CD4-positive, alpha-beta T cell (primary cell): ENCODE results near the gene WFIKKN2. TPM values are rescaled to one million over a fixed set of nuclear protein-coding genes. Genes with fewer than 3 reads are reported as not detected.

ENCODE experiments used
- ATAC-seq: fragments of 200-7000 bp; cut with Tn5 transposase; one replicate; pipeline ENCODE4 v1.10.0; 2022; ENCODE audit warnings: mild to moderate bottlenecking; ENCODE audit not compliant: poor library complexity
- CTCF ChIA-PET: fragments of 350-600 bp; sonication (Branson Sonifier 250); formaldehyde crosslinking; loops from one replicate; lab custom pipeline; 2021; ENCODE audit warnings: antibody characterized with exemption, inconsistent platforms; lab: Charles Lee
- POLR2A ChIA-PET: fragments of 350-600 bp; sonication (Branson Sonifier 250); formaldehyde crosslinking; loops from one replicate; lab custom pipeline; 2021; ENCODE audit warnings: antibody characterized with exemption, inconsistent platforms; lab: Charles Lee
- DNase-seq, 14 experiments: peaks; one replicate each; pipeline ENCODE4 v3.0.0-alpha.2; 2013 to 2020; ENCODE audit warnings: mixed read lengths in 2 of 14
- H3K27ac ChIP-seq, 2 donors: one replicate each; pipeline versions ENCODE4 v1.5.1 to v1.7.0; 2013; ENCODE audit warnings: low read length in 2 of 2, low read depth in 1 of 2, mild to moderate bottlenecking in 1 of 2
- H3K27me3 ChIP-seq, 2 experiments: 1 replicate in 1 of 2; 2 replicates in 1 of 2; pipeline versions ENCODE4 v1.6.1 to v1.7.0; 2013; ENCODE audit warnings: low read length in 2 of 2, control low read depth in 1 of 2, mild to moderate bottlenecking in 1 of 2, moderate library complexity in 1 of 2; ENCODE audit not compliant: insufficient read depth in 2 of 2, control insufficient read depth in 1 of 2
- H3K36me3 ChIP-seq: one replicate; pipeline ENCODE4 v1.6.1; 2013; ENCODE audit warnings: low read length, control low read depth; ENCODE audit not compliant: insufficient read depth
- H3K4me1 ChIP-seq: one replicate; pipeline ENCODE4 v1.6.1; 2013; ENCODE audit warnings: low read length, control low read depth; ENCODE audit not compliant: insufficient read depth
- H3K4me3 ChIP-seq: one replicate; pipeline ENCODE4 v1.5.1; 2013; ENCODE audit warnings: mild to moderate bottlenecking, low read length, moderate library complexity
- H3K9me3 ChIP-seq, 2 experiments: 1 replicate in 1 of 2; 2 replicates in 1 of 2; pipeline versions ENCODE4 v1.6.1 to v1.7.0; 2013; ENCODE audit warnings: low read length in 2 of 2, mild to moderate bottlenecking in 2 of 2, control low read depth in 1 of 2, moderate library complexity in 1 of 2; ENCODE audit not compliant: control insufficient read depth in 1 of 2, insufficient read depth in 1 of 2
- H3K27ac Mint-ChIP-seq: one replicate; pipeline ENCODE4 v1.8.0; 2020; ENCODE audit warnings: mixed read lengths
- H3K27me3 Mint-ChIP-seq: one replicate; pipeline ENCODE4 v1.8.0; 2021; ENCODE audit warnings: mixed read lengths
- H3K36me3 Mint-ChIP-seq: one replicate; pipeline ENCODE4 v1.8.0; 2021; ENCODE audit warnings: low read depth, mixed read lengths
- H3K4me1 Mint-ChIP-seq: one replicate; pipeline ENCODE4 v1.8.0; 2021; ENCODE audit warnings: low read depth, mixed read lengths
- H3K4me3 Mint-ChIP-seq: one replicate; pipeline ENCODE4 v1.8.0; 2020; ENCODE audit warnings: mild to moderate bottlenecking, mixed read lengths
- H3K9me3 Mint-ChIP-seq: one replicate; pipeline ENCODE4 v1.8.0; 2020; ENCODE audit warnings: mixed read lengths
- CTCF ChIP-seq: fragments of 200-600 bp; IDR thresholded peaks from one replicate; pipeline ENCODE4 v1.8.0; 2022; ENCODE audit warnings: antibody characterized with exemption, mild to moderate bottlenecking
- intact Hi-C, 2 experiments: fragments of 100-400 bp; cut with DNase I in 1 of 2; cut with micrococcal nuclease in 1 of 2; formaldehyde crosslinking; loops; one replicate each; pipeline versions ENCODE4 v1.15.1 to v1.9.0; 2023 to 2025; cut with DNase I, micrococcal nuclease
- total RNA-seq, 174 experiments: library from RNA in 2 of 174; stranded (reverse) in 2 of 174; gene quantifications; one replicate each; pipeline ENCODE4 v1.2.3 and lab custom pipeline; 2021 to 2026

WFIKKN2 gene
- total RNA-seq, 2 experiments from 2014 or later = not detected

- no peak for TF ChIP-seq CTCF
- POLR2A ChIA-PET = no interaction called here
- Histone ChIP-seq H3K27me3 (no peaks in the 10 kb centered on the region), H3K4me3 (no peak overlapping the region), H3K27ac (no peak overlapping the region), H3K9me3 (no peaks in the 10 kb centered on the region), H3K36me3 (no peaks in the 10 kb centered on the region), H3K4me1 (peaks cover 5% of the 10 kb centered on the region)
- Mint-ChIP-seq H3K4me1 (no peaks in the 10 kb centered on the region), H3K27me3 (no peaks in the 10 kb centered on the region), H3K4me3 (no peak overlapping the region), H3K36me3 (no peaks in the 10 kb centered on the region), H3K9me3 (no peaks in the 10 kb centered on the region), H3K27ac (no peak overlapping the region)
- no peak for DNase-seq
- no peak for ATAC-seq
- intact Hi-C loops = loop anchor here in 1 of 2 experiments (5.0 kb wide), 1 partner anchor 367 kb away; the partner anchor contains the start of gene RSAD1
- CTCF ChIA-PET = no interaction called here
Measured at GRCh38 chr17:50844117-50844700, 8.8 kb downstream of the WFIKKN2 start.

- peaks cover 5% of the 10 kb centered on the region for H3K4me1 ChIP-seq
- no peak for TF ChIP-seq CTCF
- H3K4me3 Mint-ChIP-seq = no peak overlapping the region
- no peaks in the 10 kb centered on the region for H3K9me3 Mint-ChIP-seq
- intact Hi-C loops = no loop called here
- no peaks in the 10 kb centered on the region for H3K36me3 ChIP-seq
- no peaks in the 10 kb centered on the region for H3K27me3 Mint-ChIP-seq
- H3K9me3 ChIP-seq = no peaks in the 10 kb centered on the region
- H3K4me3 ChIP-seq = no peak overlapping the region
- DNase-seq (no peak), ATAC-seq (no peak)
- H3K27ac Mint-ChIP-seq = no peak overlapping the region
- H3K27ac ChIP-seq = no peak overlapping the region
- no peaks in the 10 kb centered on the region for H3K36me3 Mint-ChIP-seq
- no peaks in the 10 kb centered on the region for H3K4me1 Mint-ChIP-seq
- ChIA-PET CTCF (no interaction called here), POLR2A (no interaction called here)
- no peaks in the 10 kb centered on the region for H3K27me3 ChIP-seq
Measured at GRCh38 chr17:50845240-50846147, 10.1 kb downstream of the WFIKKN2 start.

- no peak overlapping the region for H3K27ac ChIP-seq
- TF ChIP-seq CTCF = no peak
- peaks cover 11% of the 10 kb centered on the region for H3K4me1 ChIP-seq
- intact Hi-C loops = no loop called here
- Mint-ChIP-seq H3K4me1 (peaks cover 11% of the 10 kb centered on the region), H3K27me3 (no peaks in the 10 kb centered on the region), H3K9me3 (no peaks in the 10 kb centered on the region), H3K4me3 (no peak overlapping the region), H3K27ac (no peak overlapping the region), H3K36me3 (no peaks in the 10 kb centered on the region)
- H3K27me3 ChIP-seq = no peaks in the 10 kb centered on the region
- ChIA-PET CTCF (no interaction called here), POLR2A (no interaction called here)
- no peak for ATAC-seq
- no peaks in the 10 kb centered on the region for H3K36me3 ChIP-seq
- no peak overlapping the region for H3K4me3 ChIP-seq
- no peak for DNase-seq
- H3K9me3 ChIP-seq = no peaks in the 10 kb centered on the region
Measured at GRCh38 chr17:50847566-50847965, 12.2 kb downstream of the WFIKKN2 start.
